HCEC 1CT (cell line): Measurements from ENCODE around the gene OR6F1.
A peak's percentile ranks its signal among the peaks of the same experiment; 100 is the strongest.
"Not testable (repeated sequence)": the region's sequence is repeated elsewhere in the genome, so short reads cannot be mapped to it uniquely, and the experiment has no call there.

ENCODE experiments used
- DNase-seq: peaks from one replicate; pipeline ENCODE4 v3.0.0-alpha.2; 2017

OR6F1 gene

GRCh38 chr1:247716546-247716945 is at the start of gene OR6F1:
OR6F1 (minus strand) TSS chr1:247716646; CDS start chr1:247712755, 3,891 bp downstream.
- no peak for DNase-seq

DNA sequence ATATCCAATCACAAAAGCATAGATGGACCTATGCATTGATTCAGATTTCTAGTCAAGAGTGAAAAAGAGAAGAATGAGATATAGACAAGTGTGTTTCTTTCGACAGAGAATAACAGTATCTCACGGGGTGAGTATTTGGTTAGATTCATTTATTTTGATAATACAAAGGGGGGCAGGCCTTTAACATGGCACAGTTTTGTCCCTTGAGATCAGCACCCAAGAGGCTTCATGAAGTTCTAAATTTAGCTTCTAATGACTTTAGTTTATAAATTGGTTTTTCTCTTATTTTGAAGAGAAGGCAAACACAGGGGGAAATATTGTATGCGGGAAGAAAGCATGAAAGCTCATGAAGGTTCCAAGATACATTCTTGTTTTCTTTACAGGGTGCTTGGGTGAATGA is 44.0 kb upstream of the OR6F1 start, which contains the start of gene OR1C1:
TSS of gene OR1C1 (minus strand) at position 101 of the 400 bp plus-strand sequence. CDS start 2,150 bp downstream, outside the sequence.
- DNase-seq: no peak

DNA sequence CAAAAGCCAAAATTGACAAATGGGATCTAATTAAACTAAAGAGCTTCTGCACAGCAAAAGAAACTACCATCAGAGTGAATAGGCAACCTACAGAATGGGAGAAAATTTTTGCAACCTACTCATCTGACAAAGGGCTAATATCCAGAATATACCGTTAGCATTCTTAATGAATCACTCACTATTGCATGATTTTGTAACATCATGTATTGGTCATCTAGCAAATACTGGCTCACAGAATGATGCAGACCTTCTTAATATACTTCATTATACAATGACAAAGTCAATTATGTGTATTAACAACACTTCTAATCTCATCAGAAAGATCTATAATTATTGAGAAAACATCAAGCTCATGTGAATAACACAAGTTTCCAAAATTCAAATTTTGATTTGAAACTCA is 37.9 kb upstream of the OR6F1 start:
- DNase-seq: peak; percentile 30

DNA sequence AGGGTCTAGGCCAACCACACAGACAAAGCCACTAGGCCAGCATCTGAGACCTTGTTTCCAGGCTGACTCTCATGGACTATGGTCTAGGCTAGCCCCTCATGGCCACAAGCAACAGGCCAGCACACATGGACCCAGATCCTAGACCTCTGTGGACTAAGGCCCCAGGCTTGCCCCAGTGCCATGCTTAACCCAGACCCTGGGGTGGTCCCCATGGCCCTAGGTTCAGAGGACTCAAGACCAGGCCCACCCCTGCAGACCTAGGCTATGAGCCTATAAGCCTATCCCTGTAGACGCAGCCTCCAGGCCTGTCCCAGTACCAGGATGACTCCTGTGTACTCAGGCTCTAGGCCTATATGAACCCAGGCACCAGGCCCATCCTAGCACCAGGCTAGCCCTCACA is 33.4 kb upstream of the OR6F1 start:
- DNase-seq: no peak

DNA sequence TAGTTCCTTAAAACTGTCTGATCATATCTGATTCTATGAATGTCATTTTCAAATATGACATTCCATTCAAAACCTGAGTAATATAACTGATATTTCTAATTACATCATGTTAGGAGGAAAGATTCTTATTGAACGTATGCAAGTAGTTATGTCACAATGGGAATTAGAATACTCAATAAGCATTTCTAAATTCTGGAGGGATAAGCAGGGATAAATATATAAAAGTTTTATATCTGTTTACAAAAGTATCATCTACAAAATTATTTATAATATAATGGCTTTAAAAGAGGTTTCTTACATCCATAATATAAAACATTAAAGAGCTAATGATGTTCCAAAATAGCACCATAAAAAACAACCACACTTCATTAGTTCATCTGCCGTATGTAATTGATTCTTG is 31.6 kb upstream of the OR6F1 start, which contains the start of gene OR14A2:
TSS of gene OR14A2 (minus strand) at position 101 of the 400 bp plus-strand sequence.
- DNase-seq: no peak

DNA sequence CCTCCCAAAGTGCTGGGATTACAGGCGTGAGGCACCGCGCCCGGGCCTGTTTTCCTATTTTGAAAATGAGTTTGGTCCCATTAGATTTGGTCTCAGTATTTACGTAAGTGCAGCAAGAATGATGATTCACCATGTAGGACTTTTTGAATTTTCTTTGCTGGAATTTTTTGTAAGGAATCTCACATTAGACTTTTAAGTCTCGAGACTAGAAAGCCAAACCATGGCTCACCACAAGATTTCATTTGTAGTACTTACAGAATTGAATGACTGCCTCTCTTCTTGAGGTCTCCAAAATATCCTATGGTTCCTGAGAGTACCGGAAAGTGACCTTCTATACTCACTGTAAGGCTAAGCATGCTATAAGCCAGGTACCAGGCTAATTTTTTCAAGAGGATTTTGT is 31.2 kb upstream of the OR6F1 start:
- peak; percentile 72 for DNase-seq

DNA sequence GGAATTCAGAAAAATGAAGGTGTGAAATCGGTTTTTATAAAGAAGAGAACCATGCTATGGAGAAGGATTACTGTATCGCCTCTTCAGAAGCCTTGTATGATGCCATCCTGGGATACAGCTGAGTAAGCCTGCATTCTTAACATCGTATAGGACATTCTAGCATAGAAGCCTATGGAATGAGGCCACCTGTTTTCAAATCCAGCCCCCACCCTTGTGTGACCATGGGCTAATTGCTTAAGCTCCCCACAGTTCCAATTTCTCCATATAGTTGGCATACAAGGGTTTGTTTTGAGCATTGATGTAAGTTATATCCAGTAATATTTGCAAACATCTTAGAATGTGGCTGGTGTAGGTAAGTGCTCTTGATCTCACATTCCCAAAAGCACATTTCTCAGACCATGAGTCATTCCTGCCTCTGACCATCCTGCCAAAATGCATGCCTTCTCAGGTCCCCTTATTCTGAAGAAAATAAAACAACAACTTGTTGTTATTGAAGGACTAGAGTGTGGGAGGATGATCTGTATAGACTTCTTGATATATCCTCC is 30.0 kb upstream of the OR6F1 start:
- peak; percentile 21 for DNase-seq

DNA sequence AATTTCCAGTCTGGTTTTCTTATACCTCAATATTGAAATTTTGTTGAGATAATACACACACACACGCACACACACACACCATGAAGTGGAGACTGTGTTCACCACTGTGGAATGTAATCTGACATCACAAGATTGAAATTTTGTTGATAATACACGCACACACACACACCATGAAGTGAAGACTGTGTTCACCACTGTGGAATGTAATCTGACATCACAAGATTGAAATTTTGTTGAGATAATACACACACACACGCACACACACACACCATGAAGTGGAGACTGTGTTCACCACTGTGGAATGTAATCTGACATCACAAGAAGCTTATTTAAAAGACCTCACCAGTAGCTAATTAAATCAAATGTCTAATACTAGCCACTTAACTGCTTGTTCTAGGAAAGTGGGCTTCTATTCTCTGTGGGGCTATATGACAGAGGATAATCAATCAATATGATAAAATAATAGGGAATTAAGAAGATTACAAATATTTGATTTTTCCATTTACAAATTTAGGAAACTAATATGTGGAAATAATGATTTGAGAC is 25.8 kb upstream of the OR6F1 start:
- peak; percentile 66 for DNase-seq

DNA sequence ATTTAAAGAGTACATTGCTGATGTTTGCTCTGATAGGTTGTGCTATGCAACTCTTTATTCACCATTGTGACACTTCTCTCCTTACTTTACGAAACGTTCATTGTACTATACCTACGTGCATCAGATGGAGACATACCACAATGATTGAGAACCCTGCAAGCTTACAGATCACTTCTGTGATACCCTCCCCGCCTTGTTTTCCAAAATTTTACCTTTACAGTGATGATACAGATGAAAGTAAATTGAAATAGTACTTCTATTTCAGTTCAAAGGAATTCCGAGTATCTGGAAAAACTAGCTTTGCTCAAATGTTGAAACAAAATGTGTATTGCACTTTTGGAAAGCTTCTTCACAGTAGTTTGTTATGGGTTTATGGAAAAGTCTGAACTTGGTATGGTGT is 25.3 kb upstream of the OR6F1 start:
- DNase-seq: no peak

DNA sequence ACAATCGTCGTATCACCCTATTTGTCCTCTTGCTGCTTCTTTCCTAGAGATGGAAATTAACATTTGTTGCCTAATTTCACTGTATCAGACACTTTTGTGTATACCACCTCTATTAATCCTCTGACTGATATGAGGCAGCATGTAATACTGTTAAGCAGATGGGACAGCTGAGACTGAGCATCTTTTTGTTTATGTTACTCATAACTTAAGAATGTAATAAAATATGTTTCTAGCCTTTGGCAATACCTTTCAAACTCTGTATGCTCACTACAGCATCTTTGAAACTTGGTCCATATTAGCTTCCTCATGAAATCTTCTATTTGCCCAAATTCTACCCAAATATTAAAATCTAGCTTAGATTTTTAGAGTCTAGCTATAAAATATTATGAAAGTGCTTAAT is 24.3 kb upstream of the OR6F1 start:
- peak; percentile 67 for DNase-seq

DNA sequence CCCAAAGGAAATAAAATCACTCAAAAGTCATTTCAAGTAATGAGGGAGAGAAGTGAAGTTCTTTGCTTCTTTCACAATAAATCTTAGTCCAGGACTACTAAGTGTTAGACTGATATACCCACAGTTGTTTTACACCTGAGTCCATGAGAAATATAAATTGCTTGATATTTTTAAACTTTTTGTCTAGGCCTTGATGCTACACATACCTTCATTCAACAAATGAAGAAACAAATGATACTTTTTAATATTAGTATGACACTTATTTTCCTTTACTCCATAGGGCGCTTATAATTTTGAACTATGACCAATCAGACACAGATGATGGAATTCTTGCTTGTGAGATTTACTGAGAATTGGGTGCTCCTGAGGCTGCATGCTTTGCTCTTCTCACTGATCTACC is 21.9 kb upstream of the OR6F1 start, which contains the start of gene OR14K1:
TSS of gene OR14K1 (plus strand) at position 301 of the 400 bp plus-strand sequence. CDS start at position 301, 0 bp downstream.
- DNase-seq: no peak

GRCh38 chr1:247721222-247721621 is 4.8 kb upstream of the OR6F1 start:
- no peak for DNase-seq

- DNase-seq: no peak
These were observed 2.7 kb downstream of the OR6F1 start for GRCh38 chr1:247713753-247714152.

- not testable (repeated sequence) for DNase-seq
These were observed 5.8 kb downstream of the OR6F1 start for GRCh38 chr1:247710681-247711080.

GRCh38 chr1:247701338-247701737 is 15.1 kb downstream of the OR6F1 start:
- DNase-seq: no peak

GRCh38 chr1:247681288-247681897 is 35.1 kb downstream of the OR6F1 start:
- peak; percentile 43 for DNase-seq

GRCh38 chr1:247680171-247680570 is 36.3 kb downstream of the OR6F1 start:
- DNase-seq: no peak

DNA sequence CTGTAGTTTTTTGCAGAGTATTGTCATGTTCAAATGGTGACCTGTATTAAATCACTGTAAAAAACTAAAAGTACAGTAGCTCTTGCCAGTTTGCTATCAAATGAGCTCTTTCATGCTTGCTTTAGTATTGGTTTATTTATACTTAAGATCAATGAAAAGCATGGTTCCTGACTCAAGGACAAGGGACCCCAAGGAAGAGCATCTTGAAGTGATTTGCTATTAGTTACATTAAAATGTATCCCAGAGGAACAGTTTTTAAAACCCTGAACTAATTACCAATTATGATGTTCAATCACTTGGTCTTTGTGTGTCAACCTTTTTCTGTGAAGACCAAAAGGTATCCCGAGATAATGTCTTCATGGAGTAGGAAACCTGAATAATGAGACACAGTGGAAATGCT is 36.8 kb downstream of the OR6F1 start, which contains the start of gene OR13G1:
TSS of gene OR13G1 (minus strand) at position 101 of the 400 bp plus-strand sequence. CDS start 6,698 bp downstream, outside the sequence.
- no peak for DNase-seq

DNA sequence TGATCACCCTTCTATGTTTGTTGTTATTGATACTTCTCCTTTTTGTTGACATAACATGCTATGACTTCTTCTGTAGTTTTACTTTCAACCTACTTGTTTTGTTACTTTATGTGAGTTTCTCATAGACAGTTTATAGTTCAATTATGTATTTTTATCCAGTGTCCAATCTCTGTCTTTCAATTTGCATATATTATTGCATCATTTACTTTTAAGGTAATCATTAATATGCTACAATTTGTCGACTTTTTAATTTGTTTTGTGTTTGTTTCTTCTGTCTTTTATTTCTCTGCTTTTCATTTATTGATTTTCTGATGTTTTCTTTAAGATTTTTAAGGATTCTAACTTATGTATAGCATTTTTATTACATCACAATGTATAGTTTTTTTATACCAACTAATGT is 47.2 kb downstream of the OR6F1 start:
- DNase-seq: no peak
